ENCODE results near the gene WHAMM. TPM values are rescaled to one million over a fixed set of nuclear protein-coding genes. Genes with fewer than 3 reads are reported as not detected.

The WHAMM gene
- polyA plus RNA-seq, 1 experiment, result 3.6 TPM

DNA sequence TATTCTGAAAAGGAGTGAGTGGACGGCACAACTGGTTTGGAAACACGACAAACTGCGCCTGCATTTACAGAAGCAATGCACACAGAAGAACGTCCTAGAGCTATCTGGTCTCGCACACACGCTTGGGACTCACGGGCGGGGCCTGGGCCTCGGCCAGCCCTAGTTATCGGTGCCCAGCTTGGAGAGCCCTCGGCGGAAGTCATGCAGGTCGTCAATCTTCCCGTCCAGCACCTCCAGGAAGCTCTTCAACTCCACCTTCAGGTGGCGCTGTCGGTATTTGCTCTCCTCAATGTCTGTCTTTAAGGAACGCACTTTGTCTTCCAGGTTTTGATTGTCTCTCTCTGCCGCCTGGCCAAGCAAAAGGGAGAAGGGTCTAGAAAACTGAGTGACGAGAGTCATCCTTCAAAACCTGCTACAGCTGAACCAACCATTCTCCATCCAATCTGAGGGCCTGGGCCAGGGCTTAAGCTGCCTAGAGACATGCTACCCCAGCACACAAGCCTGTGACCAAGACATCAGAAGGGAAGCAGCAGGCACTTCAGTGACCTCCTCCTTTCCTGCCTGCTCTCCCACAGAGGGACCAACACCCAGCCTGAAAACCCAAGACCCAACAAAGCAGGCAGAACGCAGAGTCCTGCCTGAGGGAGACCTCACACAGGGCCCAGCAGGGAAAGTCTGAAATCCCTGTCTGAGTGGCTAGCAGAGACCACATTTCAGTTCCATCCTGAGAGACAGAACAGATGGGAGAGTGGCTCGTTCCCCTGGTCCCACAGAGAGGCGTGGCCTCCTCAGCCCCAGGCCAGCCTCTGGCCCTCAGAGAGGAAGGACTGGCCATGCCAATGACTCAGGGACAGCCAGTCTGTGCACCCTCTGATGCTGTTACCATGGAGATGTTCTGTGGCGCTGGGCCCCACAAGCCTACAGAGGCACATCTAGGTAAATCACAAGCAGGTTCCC, 40.4 kb downstream of the WHAMM start:
- CTCF ChIA-PET, result interaction anchor here (0.5 to 2.2 kb wide), 9 partner anchors 16 to 265 kb away, joined by 3 to 12 read pairs (median 3); no protein-coding TSS in a partner anchor
- Histone ChIP-seq H3K27me3 (ENCODE audit: control insufficient read depth, insufficient read depth, low read length) (no peaks in the 10 kb centered on the region), H3K27ac (ENCODE audit: low read depth, low read length) (no peak overlapping the region), H3K4me3 (ENCODE audit: low read depth, low read length) (no peak overlapping the region), H3K9me3 (ENCODE audit: control insufficient read depth, insufficient read depth, low read length) (peaks cover 3% of the 10 kb centered on the region; the same call in 1 of the 2 replicates)
- DNase-seq (ENCODE audit: low read depth, low spot score), result no peak
- POLR2A ChIA-PET, result interaction anchor here (1.3 kb wide), 1 partner anchor 100 kb away, joined by 3 read pairs; no protein-coding TSS in a partner anchor
- TF ChIP-seq, protein P1, sequence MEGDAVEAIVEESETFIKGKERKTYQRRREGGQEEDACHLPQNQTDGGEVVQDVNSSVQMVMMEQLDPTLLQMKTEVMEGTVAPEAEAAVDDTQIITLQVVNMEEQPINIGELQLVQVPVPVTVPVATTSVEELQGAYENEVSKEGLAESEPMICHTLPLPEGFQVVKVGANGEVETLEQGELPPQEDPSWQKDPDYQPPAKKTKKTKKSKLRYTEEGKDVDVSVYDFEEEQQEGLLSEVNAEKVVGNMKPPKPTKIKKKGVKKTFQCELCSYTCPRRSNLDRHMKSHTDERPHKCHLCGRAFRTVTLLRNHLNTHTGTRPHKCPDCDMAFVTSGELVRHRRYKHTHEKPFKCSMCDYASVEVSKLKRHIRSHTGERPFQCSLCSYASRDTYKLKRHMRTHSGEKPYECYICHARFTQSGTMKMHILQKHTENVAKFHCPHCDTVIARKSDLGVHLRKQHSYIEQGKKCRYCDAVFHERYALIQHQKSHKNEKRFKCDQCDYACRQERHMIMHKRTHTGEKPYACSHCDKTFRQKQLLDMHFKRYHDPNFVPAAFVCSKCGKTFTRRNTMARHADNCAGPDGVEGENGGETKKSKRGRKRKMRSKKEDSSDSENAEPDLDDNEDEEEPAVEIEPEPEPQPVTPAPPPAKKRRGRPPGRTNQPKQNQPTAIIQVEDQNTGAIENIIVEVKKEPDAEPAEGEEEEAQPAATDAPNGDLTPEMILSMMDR (IDR thresholded peaks at IDR 0.05; ENCODE audit: low read depth, low read length), result peak; percentile 64

DNA sequence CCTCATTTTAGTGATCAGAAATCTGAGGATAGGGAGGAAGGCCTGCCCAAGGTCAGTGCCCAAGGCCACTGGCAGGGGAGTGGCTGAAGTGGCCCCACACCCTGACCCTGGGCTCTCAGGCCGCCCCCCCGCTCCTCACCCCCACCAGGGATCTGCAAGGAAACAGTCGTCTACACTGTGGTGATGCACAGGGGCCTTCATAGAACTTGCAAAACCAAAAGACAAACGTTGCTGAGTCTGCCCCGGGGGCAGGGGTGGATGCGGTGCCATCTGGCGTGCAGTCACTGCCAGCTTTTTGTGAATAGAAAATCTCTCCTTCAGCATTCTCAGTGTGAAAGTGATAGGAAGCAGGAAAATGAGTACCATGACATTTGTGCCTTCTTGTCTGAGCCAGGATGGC, 41.3 kb downstream of the WHAMM start:
- CTCF ChIA-PET, result interaction anchor here (0.5 to 1.5 kb wide), 2 partner anchors 149 to 1421 kb away, joined by 3 read pairs; no protein-coding TSS in a partner anchor
- POLR2A ChIA-PET, result no interaction called here
- TF ChIP-seq, protein P1 (IDR thresholded peaks at IDR 0.05; ENCODE audit: low read depth, low read length), result no peak
- Histone ChIP-seq H3K27me3 (ENCODE audit: control insufficient read depth, insufficient read depth, low read length) (no peaks in the 10 kb centered on the region), H3K27ac (ENCODE audit: low read depth, low read length) (no peak overlapping the region), H3K4me3 (ENCODE audit: low read depth, low read length) (no peak overlapping the region), H3K9me3 (ENCODE audit: control insufficient read depth, insufficient read depth, low read length) (peaks cover 3% of the 10 kb centered on the region; the same call in 1 of the 2 replicates)
- no peak for DNase-seq (ENCODE audit: low read depth, low spot score)

DNA sequence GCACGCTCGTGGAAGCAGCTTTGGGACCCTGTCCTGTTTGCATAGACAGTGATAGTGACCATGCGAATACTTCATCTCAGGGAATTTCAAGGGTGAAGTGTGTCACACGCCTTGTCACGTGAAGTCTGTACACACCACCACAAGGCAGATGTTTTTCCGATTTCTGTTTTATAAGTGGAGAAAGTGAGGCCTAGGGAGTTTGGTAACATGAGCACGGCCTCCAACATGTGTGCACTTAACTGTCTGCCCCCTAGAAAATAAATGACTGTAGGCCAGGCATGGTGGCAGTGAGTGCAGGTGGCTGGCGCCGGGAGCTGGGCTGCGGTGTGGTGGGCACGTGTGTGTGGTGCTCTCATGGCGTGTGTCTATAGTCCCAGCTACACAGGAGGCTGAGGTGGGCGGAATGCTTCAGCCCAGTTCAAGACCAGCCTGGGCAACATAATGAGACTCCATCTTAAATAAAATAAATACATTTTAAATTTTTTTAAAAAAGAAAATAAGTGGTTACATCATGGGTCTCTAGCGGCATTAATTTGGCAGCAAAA, 42.0 kb downstream of the WHAMM start:
- peaks cover 3% of the 10 kb centered on the region; the same call in 1 of the 2 replicates for H3K9me3 ChIP-seq (ENCODE audit: control insufficient read depth, insufficient read depth, low read length)
- no peak overlapping the region for H3K4me3 ChIP-seq (ENCODE audit: low read depth, low read length)
- TF ChIP-seq, protein P1 (IDR thresholded peaks at IDR 0.05; ENCODE audit: low read depth, low read length), result no peak
- CTCF ChIA-PET, result interaction anchor here (1.5 kb wide), 1 partner anchor 149 kb away, joined by 3 read pairs; no protein-coding TSS in a partner anchor
- no peaks in the 10 kb centered on the region for H3K27me3 ChIP-seq (ENCODE audit: control insufficient read depth, insufficient read depth, low read length)
- H3K27ac ChIP-seq (ENCODE audit: low read depth, low read length), result no peak overlapping the region
- no peak for DNase-seq (ENCODE audit: low read depth, low spot score)
- POLR2A ChIA-PET, result interaction anchor here (0.6 to 1.9 kb wide), 3 partner anchors 9 to 311 kb away, joined by 4 to 6 read pairs (median 5); partner anchors contain the start of gene RPS17

DNA sequence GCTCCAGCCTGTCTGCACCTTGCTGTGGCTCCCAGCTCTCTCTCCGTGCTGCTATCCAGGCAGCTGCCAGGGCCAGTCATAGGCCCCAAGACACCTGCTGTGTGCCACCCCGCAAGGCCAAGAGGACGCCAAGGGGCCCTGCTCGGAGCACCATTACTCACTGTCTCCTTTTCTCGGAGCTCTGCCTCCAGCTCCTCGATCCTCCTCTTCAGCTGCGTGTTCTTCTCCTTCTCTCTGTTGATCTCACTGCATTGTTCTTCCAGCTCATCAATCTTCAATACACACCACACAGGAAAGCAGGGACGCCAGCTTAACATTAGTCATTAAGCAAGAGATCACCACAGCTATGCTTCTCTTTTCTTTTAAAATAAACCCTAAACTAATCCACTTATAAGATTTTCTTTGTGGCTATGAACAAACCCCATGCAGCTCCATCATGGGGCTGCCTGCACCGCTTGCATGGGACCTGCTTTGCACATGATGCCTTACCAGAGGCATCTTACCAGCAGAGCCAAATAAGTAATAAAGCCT, 42.6 kb downstream of the WHAMM start:
- H3K27ac ChIP-seq (ENCODE audit: low read depth, low read length), result no peak overlapping the region
- no peaks in the 10 kb centered on the region for H3K27me3 ChIP-seq (ENCODE audit: control insufficient read depth, insufficient read depth, low read length)
- no peak for DNase-seq (ENCODE audit: low read depth, low spot score)
- ChIA-PET CTCF (interaction anchor here (1.5 kb wide), 1 partner anchor 148 kb away, joined by 3 read pairs; no protein-coding TSS in a partner anchor), POLR2A (interaction anchor here (0.6 to 1.9 kb wide), 3 partner anchors 10 to 312 kb away, joined by 4 to 6 read pairs (median 5); partner anchors contain the start of gene RPS17)
- TF ChIP-seq, protein P1 (IDR thresholded peaks at IDR 0.05; ENCODE audit: low read depth, low read length), result no peak
- H3K4me3 ChIP-seq (ENCODE audit: low read depth, low read length), result no peak overlapping the region
- H3K9me3 ChIP-seq (ENCODE audit: control insufficient read depth, insufficient read depth, low read length), result peaks cover 3% of the 10 kb centered on the region; the same call in 1 of the 2 replicates
